GM04503 (cell line): Measurements from ENCODE around the gene MNT.

ENCODE experiments used
- DNase-seq: peaks from one replicate; pipeline ENCODE4 v3.0.0-alpha.2; 2012; ENCODE audit warnings: low read depth

Gene MNT

DNA sequence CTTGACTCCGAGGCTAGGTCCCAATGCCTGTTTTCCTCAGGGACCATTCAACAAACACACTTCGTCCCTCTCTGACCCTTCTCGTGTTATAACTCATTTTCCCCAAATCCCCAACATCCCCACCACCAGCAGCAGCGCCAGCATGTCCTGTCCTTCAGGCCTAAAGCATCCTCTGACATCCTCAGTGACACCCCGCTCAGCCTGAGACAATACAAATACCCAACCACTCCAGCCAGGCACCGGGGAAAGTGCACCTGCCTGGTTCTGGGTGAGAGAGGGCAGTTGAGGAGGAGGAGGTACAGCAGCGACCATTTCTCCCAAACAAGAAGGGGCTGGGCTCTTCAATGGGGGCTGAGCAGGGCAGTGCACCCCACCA is 4.7 kb downstream of the MNT start:
- DNase-seq = no peak

DNA sequence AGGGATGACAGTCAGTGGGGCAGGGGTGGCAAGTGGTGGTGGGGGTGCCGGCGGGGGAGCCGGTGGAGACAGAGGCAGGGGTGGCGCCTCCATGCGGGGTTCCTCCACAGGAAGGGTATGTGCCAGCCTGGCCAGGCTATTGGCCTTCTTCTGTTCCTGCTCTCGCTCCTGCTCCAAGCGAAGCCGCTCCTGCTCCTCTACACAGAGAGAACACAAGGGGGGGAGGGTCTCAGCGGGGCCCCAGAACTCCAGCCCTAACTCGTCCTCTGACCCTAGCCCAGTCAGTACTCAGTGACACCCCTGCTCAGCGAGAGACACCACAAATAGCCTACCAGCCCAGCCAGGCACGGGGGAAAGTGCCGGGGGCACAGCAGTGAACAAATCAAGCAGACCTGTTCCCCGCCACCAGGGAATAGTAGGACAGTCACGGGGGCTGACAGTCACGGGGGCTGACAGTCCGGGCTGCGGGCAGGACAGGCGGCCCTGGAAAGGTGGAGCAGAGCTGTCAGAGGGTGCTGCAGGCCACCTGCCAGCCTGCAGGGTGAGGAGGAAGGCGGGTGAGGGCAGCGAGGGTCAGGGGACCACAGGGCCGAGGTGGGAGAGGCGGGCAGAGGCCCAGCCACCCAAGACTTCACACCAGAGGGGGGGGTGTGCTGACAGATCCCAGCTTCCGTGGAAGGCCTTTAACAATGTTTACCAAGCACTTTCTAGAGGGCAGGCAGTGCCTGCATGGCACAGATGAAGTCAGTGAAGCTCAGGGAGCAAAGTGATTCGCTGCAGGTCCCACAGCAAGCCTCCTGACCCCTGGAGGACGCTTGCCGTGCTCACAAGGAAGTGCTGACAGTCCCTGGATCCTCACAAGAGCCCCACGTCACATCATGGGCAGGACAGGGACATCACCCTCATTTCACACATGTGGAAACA is 5.3 kb downstream of the MNT start:
- no peak for DNase-seq

DNA sequence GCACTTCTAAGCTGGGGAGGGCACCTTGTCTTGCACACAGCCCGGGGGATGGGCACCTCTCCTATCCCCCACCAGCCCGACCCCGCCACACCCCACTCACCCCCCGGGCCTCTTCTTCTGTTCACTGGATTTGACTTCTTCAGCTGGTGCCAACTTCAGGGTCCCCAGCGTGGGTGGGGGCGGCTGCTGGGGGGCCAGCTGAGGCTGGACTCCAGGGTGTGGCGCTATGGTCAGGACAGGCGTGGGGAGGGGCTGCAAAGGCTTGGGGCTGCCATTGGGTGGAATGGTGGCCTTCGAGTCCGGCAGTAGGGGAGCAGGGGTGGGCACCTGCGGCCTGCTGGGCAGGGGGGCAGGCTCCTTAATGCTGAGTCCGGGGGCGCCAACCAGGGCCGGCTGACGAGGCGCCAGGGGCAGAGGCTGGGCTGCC is 6.1 kb downstream of the MNT start:
- no peak for DNase-seq

DNA sequence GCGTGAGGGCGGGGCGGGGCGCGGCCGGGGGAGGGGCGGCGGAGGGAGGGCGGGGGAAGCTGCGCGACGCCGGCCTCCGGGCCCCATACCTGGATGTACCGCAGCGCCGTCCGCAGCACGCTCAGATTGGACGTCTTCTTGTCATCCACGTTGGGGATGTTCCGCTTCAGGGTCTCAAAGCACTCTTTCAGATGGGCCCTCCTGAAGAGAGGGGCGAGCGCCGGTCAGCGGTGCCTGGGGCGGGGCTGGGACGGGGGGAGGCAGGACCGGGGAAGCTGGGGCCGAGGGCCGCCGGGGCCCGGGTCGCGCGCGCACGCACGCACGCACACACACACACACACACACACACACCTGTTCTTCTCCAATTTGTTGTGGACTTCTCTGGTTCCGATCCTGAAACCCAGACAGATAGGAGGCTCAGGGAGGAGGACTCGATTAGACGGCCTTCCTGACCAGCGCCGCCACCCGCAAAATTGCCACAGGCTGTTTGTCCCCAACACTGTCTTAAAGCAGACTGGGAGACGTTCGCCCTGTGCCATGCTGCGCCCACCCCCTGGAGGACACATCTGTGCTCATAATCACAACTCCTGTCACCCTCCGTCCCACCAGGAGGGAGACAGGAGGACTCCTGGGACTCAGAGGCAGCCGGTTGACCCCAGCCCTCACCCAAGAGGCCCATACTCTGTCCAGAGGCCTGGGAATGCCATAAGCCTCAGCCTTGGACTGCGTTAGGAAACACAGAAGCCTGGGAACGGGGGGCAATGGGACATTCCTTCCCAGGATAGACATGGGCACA is 6.7 kb downstream of the MNT start:
- DNase-seq = no peak

DNA sequence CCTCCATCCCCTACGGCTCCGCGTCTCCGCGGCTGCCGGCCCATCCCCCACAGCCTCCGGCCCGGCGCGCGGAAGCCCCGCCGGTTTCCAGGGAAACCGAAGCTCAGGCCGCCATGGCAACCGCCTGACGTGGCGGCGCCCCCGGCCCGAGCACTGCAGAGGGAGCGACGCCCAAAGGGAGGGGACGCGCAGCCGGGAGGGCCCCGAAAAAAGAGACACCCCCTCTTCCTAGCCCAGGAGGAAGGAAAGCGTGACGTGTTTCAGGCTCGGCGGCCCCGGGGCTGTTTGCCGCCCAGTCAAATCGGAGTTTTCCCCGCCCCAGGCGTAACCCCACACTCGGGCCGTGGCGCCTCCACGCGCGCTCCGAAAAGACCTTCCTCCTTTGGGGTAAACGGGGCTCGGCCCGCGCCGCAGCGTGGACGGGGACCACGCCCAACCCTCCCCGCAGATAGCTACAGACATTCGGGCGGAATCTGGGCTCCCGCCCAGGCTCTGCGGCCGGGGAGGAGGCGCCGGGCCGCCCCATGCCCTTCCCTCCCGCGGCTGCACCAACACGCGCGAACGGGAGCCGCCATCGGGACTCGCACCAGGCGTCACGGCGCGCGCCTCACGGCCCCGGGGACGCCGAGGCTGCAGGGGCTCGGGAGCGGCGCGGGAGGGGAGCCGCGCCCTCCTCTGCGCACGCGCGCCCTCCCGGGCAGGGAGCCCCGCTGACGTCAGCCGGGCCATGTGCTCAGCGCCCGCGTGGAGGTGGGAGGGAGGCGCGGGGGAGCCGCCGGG is 7.5 kb downstream of the MNT start:
- DNase-seq = no peak

DNA sequence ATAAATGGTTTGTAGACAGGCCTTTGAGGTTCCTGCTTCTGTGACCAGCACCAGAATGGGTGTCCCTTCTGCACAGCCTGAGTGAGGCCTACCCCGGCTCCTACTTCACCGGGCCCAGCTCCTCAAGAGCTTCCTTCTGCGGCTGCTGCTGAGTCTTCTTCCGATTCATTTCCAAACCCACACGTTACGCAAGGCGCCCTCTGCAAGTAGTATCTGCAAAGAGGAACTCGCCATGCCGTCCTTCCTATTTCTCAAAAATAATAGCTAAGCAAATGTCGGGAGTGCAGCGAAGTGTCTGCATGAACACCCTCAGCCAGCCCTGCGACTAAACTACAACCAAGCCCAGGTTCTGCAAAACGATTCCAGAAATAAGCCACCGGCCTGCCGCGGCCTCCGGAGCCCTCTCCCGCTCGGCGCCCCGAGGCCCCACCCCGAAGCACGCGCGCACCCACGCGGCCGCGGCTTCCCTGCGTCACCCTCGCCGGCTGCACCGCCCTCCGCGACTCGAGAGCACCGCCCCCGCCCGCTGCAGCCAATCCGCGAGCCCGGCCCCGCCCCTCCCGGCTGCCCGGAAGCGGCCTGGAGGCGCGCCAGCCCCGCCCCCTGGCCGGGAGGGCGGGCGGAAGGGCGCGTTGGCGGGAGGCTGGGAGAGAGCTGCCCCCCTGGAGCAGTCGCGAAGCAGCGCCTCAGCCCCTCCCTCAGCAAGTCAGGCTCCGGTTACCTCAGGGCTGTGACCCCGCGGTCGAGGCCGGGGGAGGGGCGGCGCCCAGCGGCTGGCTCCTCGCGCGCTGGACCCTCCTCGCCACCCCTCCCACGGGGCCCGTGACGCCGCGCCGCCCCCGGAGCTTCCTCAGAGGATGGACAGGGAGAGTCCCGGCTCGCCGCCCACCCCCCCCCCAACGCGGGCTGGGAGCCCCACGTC is 8.3 kb downstream of the MNT start:
- no peak for DNase-seq

DNA sequence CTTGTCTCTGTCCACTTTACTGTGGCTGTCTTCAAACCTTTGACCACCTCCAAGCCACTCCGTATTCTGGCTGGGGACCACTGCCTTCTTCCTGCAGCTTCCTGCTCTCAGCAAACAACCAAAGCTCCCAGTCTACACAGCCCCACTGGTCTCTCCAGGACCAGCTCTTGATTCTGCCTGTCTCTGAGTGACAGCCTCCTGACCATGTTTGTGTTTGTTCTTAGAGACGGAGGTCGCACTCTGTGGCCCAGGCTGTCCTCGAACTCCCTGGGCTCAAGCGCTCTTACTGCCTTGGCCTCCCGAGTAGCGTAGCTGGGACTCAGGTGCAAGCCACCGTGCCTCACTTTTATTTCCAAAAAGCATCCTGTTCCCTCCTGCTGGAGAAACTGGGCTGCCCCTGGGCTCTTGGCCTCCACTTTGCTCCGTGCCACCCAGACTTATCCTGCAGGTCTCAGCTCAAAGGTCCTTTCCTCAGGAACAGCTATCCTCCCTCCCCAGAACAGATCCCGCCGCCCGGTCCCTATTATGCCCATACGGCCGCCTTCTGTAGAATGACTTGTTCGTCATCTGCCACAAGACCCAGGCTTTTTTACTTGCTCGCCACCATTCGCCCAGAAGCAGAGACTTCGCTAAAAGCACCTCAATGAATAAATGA is 9.1 kb downstream of the MNT start:
- DNase-seq = no peak

DNA sequence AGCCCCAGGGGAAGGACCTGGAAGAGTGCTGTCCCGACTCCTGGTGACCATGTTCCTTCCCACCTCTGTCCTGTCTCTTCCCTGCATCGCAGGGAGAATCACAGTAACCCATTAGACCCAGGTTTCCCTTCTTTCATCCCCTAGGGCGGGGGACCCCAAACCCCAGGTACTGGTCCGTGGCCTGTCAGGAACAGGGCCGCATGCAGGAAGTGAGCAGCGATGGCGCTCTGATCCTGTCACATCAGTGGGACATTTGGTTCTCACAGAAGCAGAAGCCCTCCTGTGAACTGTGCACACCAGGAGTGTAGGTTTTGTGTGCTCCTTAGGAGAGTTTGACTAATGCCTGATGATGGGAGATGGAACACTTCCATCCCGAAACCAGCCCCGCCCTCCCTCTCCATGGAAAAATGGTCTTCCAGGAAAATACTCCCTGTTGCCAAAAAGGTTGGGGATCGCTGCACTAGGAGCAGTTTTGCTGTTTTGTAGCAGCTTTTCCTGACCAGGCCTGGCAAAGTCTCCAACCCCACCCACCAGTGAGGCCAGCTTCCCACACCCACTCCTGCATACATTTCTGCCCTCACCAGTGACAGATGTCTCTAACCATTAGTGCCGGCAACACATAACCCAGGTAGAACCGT is 10.5 kb downstream of the MNT start:
- no peak for DNase-seq

DNA sequence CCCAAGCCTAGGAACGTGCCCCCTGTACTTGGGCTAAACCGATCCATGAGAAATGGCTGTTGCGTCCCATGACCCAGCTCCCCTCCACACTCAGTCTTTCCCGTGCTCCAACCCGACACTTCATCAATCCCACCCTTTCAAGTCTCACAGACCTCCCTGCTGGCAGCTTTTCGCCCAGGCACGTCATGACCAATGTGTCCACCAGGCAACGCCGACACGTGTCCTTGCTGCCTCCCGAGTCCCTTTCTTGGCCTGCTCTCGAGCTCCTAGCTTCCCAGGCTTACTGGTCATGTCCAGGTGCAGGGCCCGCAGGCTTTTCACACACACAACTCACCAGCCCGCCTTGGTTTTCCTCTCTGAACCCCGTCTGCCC is 12.2 kb downstream of the MNT start:
- DNase-seq = no peak

DNA sequence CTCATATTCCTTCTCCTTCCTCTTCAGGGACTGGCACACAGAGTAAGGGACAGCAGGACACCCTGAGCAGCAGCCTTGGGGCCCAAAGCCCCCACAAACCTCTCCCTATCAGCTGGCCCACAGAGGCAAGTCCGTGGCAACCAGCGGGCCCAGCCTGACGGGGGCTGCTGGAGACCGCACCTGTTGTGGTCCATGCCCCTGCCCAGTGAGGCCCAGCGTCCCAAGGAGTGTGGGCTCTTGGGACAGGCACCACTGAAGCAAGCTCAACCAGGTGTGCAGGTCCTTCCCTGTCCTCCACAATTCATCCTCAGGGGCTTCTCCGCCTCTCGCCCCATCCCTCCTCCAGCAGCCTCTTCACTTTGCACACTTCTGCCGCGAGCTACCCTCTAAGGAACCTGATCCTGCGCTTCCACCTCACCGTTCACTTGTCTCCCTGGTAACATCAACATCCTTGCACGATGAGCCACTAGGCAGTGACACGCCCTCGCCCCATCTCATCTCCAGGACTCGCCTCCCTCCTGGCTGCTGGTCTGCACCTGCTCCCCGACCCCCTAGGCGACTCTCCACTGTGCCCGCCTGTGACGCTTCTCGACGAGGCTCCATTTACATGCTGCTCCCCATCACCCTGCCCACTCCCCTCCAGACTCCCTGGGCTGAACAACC is 12.7 kb downstream of the MNT start:
- DNase-seq = no peak

DNA sequence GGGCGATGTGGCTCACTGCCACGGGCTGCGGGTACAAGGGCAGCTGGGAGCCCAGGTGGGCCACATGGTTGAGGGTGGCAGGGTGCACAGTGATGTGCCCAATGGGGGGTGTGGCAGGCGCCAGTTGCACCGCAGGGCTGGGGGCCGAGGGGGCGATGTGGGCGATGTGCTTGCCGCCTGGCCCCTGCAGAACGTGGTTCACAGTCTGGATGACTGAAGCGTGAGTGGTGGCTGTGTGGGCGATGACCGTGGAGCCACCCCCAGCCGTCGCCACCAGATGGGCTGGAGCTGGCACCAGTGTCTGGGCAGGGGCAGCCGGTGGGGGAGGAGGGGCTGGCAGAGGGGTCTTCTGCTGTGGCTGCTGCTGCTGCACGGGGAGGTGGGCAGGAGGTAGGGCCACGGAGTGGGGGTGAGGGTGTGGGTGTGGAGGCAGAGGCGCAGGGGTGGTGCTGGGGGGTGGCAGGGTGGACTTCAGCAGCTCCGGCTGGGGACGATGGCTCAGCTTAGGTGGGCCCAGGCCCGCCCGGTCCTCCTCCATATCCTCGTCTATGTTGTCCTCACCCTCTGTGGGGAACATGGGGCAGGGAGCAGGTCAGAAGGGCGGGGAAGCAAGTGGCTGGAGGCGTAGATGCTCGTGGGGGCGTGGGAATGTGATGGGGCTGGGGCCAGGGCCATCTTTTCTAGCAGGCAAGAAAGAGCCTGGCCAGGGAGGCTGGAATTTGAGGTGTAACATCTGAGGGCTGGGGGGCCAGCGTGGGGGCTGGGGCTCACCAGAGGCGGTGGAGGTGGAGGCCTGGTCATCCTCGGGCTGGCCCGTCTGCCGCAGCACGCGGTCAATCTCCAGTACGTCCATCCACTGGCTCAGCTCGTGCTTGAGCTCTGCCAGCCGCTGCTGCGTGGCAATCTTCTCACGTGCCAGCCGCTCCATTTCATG is 13.5 kb downstream of the MNT start:
- DNase-seq = no peak

DNA sequence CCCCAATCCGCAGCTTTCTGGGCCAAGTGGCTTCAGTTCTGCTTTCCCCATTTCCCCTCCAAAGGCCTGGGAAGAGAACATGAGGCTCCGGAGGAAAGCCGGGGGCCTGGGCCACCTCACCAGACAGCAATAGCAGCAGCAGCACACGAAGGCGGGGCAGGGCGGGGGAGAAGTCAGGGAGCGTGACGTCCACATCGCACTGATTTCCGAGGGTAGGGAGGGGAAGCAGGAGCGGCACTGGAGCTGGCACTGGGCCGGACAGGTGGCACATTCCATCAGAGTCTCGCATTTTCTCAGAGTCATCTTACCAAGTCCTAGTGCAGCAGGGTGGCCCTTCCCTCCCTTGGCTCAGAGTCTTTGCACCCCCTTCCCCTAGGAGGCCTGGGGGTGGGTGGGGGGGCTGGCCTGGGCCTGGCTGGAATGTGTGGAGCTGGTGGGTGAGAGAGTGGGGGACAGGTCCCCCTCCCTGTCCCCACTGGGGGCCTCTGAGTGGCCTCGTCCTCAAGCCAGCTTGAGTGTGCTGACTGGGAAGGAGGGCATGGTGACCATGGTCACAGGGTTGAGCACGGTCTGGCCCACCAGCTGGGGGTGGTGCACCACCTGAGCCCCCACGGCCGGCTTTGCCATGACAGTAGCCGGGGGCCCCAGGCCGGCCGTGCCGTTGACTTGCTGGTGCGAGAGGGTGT is 14.3 kb downstream of the MNT start:
- no peak for DNase-seq

DNA sequence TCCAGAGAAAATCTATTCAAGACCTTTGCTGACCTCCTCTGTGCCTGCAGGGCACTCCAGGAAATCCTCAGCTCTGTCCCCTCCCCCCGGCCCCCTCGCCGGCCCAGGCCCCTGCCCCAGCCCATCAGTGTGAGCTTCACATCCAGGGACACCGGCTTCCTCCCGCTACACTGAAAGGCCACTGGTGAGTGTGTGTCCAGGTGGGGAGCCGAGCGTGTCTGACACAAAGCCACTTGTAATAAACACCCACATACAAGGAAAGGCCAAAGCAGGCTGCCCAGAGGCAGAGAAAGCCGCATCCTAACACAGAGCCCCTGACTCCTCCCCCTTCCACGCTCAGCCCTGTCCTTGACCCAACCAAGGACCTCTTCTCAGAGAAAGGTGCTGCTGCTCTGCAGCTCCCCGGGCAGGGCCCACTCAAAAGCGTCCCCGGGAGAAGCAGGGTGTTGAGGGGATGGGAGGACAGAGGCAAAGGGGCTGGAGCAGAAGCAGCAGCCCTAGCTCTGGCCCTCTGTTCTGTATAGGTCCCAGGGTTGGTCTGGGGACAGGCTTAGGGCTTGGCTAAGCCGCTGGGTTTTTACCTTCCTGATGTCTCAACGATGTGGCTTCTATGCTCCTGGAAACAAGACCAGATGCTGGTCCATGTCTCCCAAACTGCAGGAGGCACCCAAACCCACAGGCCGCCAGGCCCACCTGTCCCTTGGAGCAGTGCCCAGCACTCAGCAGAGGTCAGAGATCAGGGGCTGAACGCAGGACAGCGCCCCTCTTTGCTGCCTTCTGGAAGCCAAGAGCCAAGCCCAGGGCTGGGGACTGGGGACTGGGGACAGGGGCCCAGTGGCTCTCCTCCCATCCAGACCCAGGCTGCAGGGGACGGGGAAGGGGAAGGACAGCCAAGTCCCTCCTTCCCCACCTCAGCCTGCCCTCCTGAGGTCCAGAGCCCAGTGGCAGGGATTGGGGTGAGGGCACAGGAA is 15.3 kb downstream of the MNT start:
- DNase-seq = no peak

DNA sequence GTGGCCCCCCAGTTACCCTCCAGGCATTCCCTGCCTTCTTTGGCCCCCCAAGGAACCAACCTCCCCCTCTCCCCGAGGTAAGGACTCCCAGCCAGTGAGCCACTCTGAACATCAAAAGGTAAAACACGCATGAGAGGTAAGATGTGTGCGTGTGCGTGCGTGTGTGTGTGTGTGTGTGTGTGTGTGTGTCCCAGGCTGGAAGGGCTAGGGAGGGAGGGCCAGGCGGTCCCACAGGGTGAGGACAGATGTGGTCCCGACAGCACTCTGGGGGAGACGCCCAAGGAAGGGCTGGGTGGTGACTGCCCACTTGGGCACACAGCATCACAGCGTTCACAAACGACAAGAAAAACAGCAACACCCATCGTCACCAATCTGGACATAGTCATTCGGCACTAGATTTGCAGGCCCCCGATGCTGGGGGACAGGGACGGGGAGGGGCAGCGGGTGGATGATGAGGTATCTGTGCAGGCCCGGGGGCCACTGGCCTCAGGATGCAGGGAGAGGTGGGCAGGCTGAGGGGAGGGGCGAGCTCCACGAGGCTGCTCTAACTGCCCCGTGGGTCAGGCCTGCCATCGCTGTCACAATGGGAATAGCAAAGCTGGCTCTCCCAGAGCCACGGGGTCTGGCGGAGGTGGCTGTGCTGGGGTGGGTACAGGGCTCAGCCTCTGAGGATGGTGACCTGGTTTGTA is 16.3 kb downstream of the MNT start:
- DNase-seq = no peak

DNA sequence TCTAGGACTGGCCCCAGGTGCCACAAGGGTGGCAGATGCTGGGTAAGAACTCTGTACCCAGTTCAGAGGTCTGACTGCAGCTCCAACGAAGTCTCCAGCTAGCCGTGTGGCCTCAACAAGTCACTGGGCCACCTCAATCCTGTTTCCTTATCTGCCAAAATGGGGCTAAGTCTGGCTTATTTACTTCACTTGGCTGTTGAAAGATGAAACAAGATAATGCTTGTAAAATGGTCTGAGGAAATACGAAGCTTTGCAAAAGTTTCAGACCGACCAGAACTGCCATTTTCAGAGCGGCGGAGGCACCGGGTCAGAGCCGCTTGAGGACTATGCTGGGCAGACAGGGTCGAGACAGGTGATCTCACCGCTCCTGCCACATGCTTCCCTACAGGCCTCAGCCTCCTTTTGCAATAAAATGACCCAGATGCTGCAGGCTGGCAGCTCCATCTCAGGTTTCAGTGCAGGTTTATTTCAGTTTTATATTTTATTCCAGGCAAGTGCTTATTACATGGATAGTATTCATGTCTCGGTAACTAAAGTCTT is 17.2 kb downstream of the MNT start:
- no peak for DNase-seq
